Breast epithelium (tissue), 3 donors: ENCODE data around the gene PHYKPL.

ENCODE experiments used
- CTCF ChIP-seq, 3 donors: fragments of 450-650 bp; IDR thresholded peaks; one replicate each; pipeline ENCODE4 v1.5.1; 2016 to 2017; ENCODE audit warnings: antibody characterized with exemption in 3 of 3, mild to moderate bottlenecking in 3 of 3, moderate library complexity in 3 of 3
- POLR2AphosphoS5 ChIP-seq, 3 donors: sonication (generic); formaldehyde crosslinking; IDR thresholded peaks; one replicate each; pipeline ENCODE4 v1.6.1; 2017; ENCODE audit warnings: antibody characterized with exemption in 3 of 3

- no peak for TF ChIP-seq CTCF (IDR thresholded peaks at IDR 0.05)
- TF ChIP-seq POLR2AphosphoS5 (IDR thresholded peaks at IDR 0.05), result no peak
Observed at GRCh38 chr5:178265746-178266145, 33.1 kb upstream of the PHYKPL start.
